GM23248 (cell line): ENCODE data around the gene VEGFB.

Source experiments
- EZH2 ChIP-seq: fragments of 200-600 bp; sonication (generic); IDR thresholded peaks from 2 replicates; pipeline ENCODE4 v1.6.1; 2018; ENCODE audit warnings: antibody characterized with exemption, mild to moderate bottlenecking; ENCODE audit not compliant: insufficient read depth, poor library complexity, severe bottlenecking
- EZH2phosphoT487 ChIP-seq: fragments of 200-600 bp; sonication (generic); IDR thresholded peaks from 2 replicates; pipeline ENCODE4 v1.6.1; 2018; ENCODE audit warnings: antibody characterized with exemption, moderate library complexity, mild to moderate bottlenecking, low read depth; ENCODE audit not compliant: insufficient read depth

GRCh38 chr11:64233913-64234586 is at the start of gene VEGFB:
- no peak for TF ChIP-seq EZH2
- TF ChIP-seq EZH2phosphoT487, result no peak
